HFFc6 (cell line): ENCODE measurements around the gene GPC6. TPM values are rescaled to one million over a fixed set of nuclear protein-coding genes. Genes with fewer than 3 reads are reported as not detected.

ENCODE experiments used
- DNase-seq: peaks from one replicate; pipeline ENCODE4 v3.0.0-alpha.2; 2018
- H3K27ac Mint-ChIP-seq: 2 replicates; pipeline ENCODE4 v1.8.0; 2020; ENCODE audit warnings: mild to moderate bottlenecking, mixed read lengths
- H3K27me3 Mint-ChIP-seq: 2 replicates; pipeline ENCODE4 v1.8.0; 2021; ENCODE audit warnings: mild to moderate bottlenecking, moderate library complexity, mixed read lengths; ENCODE audit not compliant: insufficient read depth
- H3K36me3 Mint-ChIP-seq: 2 replicates; pipeline ENCODE4 v1.8.0; 2021; ENCODE audit warnings: low read depth, mixed read lengths
- H3K4me1 Mint-ChIP-seq: 2 replicates; pipeline ENCODE4 v1.8.0; 2020; ENCODE audit warnings: low read depth, mixed read lengths
- H3K4me3 Mint-ChIP-seq: 2 replicates; pipeline ENCODE4 v1.8.0; 2020; ENCODE audit warnings: mild to moderate bottlenecking, moderate library complexity, mixed read lengths
- H3K9me3 Mint-ChIP-seq: 2 replicates; pipeline ENCODE4 v1.8.0; 2020; ENCODE audit warnings: mild to moderate bottlenecking, mixed read lengths
- CTCF ChIP-seq: fragments of 200-600 bp; sonication (generic); IDR thresholded peaks from 2 replicates; pipeline ENCODE4 v1.5.0; 2021; ENCODE audit warnings: antibody characterized with exemption, mild to moderate bottlenecking
- total RNA-seq, 6 experiments: library from RNA; stranded (reverse); fragmentation: NEBNext Ultra II Directional; extraction: Animal tissue kit (Norgen Biotek cat#: 25700); gene quantifications; 2 replicates in 1 of 6; 3 replicates in 5 of 6; pipeline ENCODE4 v1.2.3, GENCODE V29; 2021

The GPC6 gene
- total RNA-seq, 6 experiments from 2014 or later: 3.0 to 5.3 (median 4.4) TPM

- no peak for DNase-seq
- Mint-ChIP-seq H3K36me3 (no peaks in the 10 kb centered on the region), H3K4me3 (no peak overlapping the region; the same call in 1 of the 2 replicates), H3K4me1 (peaks cover 57% of the 10 kb centered on the region), H3K27me3 (no peaks in the 10 kb centered on the region), H3K27ac (peak overlapping the region; percentile 62), H3K9me3 (no peaks in the 10 kb centered on the region)
- no peak for TF ChIP-seq CTCF
Measured at GRCh38 chr13:93777504-93777903, 550.9 kb downstream of the GPC6 start.

- no peaks in the 10 kb centered on the region for H3K27me3 Mint-ChIP-seq
- no peak for DNase-seq
- H3K27ac Mint-ChIP-seq: no peak overlapping the region
- H3K4me3 Mint-ChIP-seq: no peak overlapping the region
- TF ChIP-seq CTCF: no peak
- H3K9me3 Mint-ChIP-seq: 0 out of 2 replicates have a peak, but pooled peaks cover 4% of the 10 kb centered on the region
- no peaks in the 10 kb centered on the region for H3K36me3 Mint-ChIP-seq
- peaks cover 51% of the 10 kb centered on the region for H3K4me1 Mint-ChIP-seq
Measured at GRCh38 chr13:93778548-93778947, 551.9 kb downstream of the GPC6 start.

- Mint-ChIP-seq H3K4me3 (no peak overlapping the region), H3K9me3 (0 out of 2 replicates have a peak, but pooled peaks cover 4% of the 10 kb centered on the region), H3K27me3 (no peaks in the 10 kb centered on the region), H3K27ac (no peak overlapping the region), H3K4me1 (peaks cover 5% of the 10 kb centered on the region), H3K36me3 (no peaks in the 10 kb centered on the region)
- no peak for DNase-seq
- TF ChIP-seq CTCF: no peak
Measured at GRCh38 chr13:93784191-93784590, 557.6 kb downstream of the GPC6 start.

GRCh38 chr13:93786846-93787489 lies 560.4 kb downstream of the GPC6 start:
- Mint-ChIP-seq H3K4me1 (no peaks in the 10 kb centered on the region), H3K9me3 (0 out of 2 replicates have a peak, but pooled peaks cover 4% of the 10 kb centered on the region), H3K36me3 (no peaks in the 10 kb centered on the region), H3K4me3 (no peak overlapping the region), H3K27me3 (no peaks in the 10 kb centered on the region; the same call in 1 of the 2 replicates), H3K27ac (no peak overlapping the region)
- DNase-seq: no peak
- TF ChIP-seq CTCF: no peak

GRCh38 chr13:93788456-93788855 lies 561.8 kb downstream of the GPC6 start:
- Mint-ChIP-seq H3K4me3 (no peak overlapping the region), H3K27me3 (no peaks in the 10 kb centered on the region; the same call in 1 of the 2 replicates), H3K4me1 (no peaks in the 10 kb centered on the region), H3K36me3 (no peaks in the 10 kb centered on the region), H3K9me3 (no peaks in the 10 kb centered on the region), H3K27ac (no peak overlapping the region)
- DNase-seq: no peak
- TF ChIP-seq CTCF: no peak
